Large intestine (tissue), 3 donors: ENCODE data around the gene WFDC2. TPM values are rescaled to one million over a fixed set of nuclear protein-coding genes. Genes with fewer than 3 reads are reported as not detected.
A peak's percentile ranks its signal among the peaks of the same experiment; 100 is the strongest.
"Not testable (repeated sequence)": the region's sequence is repeated elsewhere in the genome, so short reads cannot be mapped to it uniquely, and the experiment has no call there.

ENCODE experiments used
- DNase-seq, 2 donors: peaks; one replicate each; pipeline versions ENCODE4 v3.0.0 to v3.0.0-alpha.2; 2013
- H3K27ac ChIP-seq: one replicate; pipeline ENCODE4 v1.5.1; 2013; ENCODE audit warnings: low read length
- H3K27me3 ChIP-seq: 2 replicates; pipeline ENCODE4 v1.6.1; 2013; ENCODE audit warnings: low read length; ENCODE audit not compliant: control insufficient read depth, insufficient read depth
- H3K36me3 ChIP-seq: 2 replicates; pipeline ENCODE4 v1.6.1; 2013; ENCODE audit warnings: low read length; ENCODE audit not compliant: control insufficient read depth, insufficient read depth
- H3K4me1 ChIP-seq: one replicate; pipeline ENCODE4 v1.6.1; 2013; ENCODE audit warnings: low read length; ENCODE audit not compliant: control insufficient read depth, insufficient read depth
- H3K4me3 ChIP-seq: one replicate; pipeline ENCODE4 v1.5.1; 2013; ENCODE audit warnings: low read length
- H3K9me3 ChIP-seq: one replicate; pipeline ENCODE4 v1.6.1; 2013; ENCODE audit warnings: mild to moderate bottlenecking, low read depth, low read length, moderate library complexity; ENCODE audit not compliant: control insufficient read depth
- WGBS: methylation state at CpG from one replicate; pipeline ENCODE4 v1.1.5; 2013; ENCODE audit warnings: low lambda C conversion rate; ENCODE audit not compliant: insufficient coverage; 5-methylcytosine and 5-hydroxymethylcytosine counted together
- polyA plus RNA-seq: library from polyadenylated mRNA; unstranded; fragments of 120-200 nt; gene quantifications from one replicate; pipeline ENCODE4 v1.2.1, GENCODE V29; 2013

The WFDC2 gene
- polyA plus RNA-seq, 1 donor = 2.8 TPM

GRCh38 chr20:45470262-45470931, 844 bp downstream of the WFDC2 start:
- H3K27ac ChIP-seq = no peak overlapping the region
- peak overlapping the region; percentile 26 for H3K4me3 ChIP-seq
- DNase-seq = peak; percentile 5 to 37
- H3K27me3 ChIP-seq = peaks cover 38% of the 10 kb centered on the region
- H3K4me1 ChIP-seq = peaks cover 11% of the 10 kb centered on the region
- H3K36me3 ChIP-seq = no peaks in the 10 kb centered on the region
- no peaks in the 10 kb centered on the region for H3K9me3 ChIP-seq
- no CpG with 5 or more reads among the region's 50 CpGs for WGBS

GRCh38 chr20:45470937-45471336, 1.4 kb downstream of the WFDC2 start:
- WGBS = no CpG with 5 or more reads among the region's 10 CpGs

GRCh38 chr20:45472286-45472685, 2.7 kb downstream of the WFDC2 start:
- not testable (repeated sequence) for H3K4me3 ChIP-seq, DNase-seq, H3K36me3 ChIP-seq, H3K27ac ChIP-seq, H3K9me3 ChIP-seq, H3K4me1 ChIP-seq
- H3K27me3 ChIP-seq = peaks cover 38% of the 10 kb centered on the region
- WGBS = no CpG with 5 or more reads among the region's 3 CpGs

More at GRCh38 chr20:45470937-45471336, 1.4 kb downstream of the WFDC2 start:
- H3K36me3 ChIP-seq = no peaks in the 10 kb centered on the region
- H3K27ac ChIP-seq = no peak overlapping the region
- H3K9me3 ChIP-seq = no peaks in the 10 kb centered on the region
- no peak for DNase-seq
- H3K4me1 ChIP-seq = peaks cover 11% of the 10 kb centered on the region
- peaks cover 38% of the 10 kb centered on the region for H3K27me3 ChIP-seq
- H3K4me3 ChIP-seq = peak overlapping the region; percentile 26

GRCh38 chr20:45477530-45478148, 8.1 kb downstream of the WFDC2 start:
- no CpG with 5 or more reads among the region's 7 CpGs for WGBS
- H3K36me3 ChIP-seq, H3K9me3 ChIP-seq, H3K27ac ChIP-seq, H3K4me3 ChIP-seq, H3K27me3 ChIP-seq, H3K4me1 ChIP-seq, DNase-seq: not testable (repeated sequence)

GRCh38 chr20:45479822-45480221, 10.3 kb downstream of the WFDC2 start:
- Histone ChIP-seq H3K27me3 (no peaks in the 10 kb centered on the region), H3K9me3 (no peaks in the 10 kb centered on the region), H3K4me1 (no peaks in the 10 kb centered on the region), H3K36me3 (no peaks in the 10 kb centered on the region), H3K4me3 (no peak overlapping the region), H3K27ac (no peak overlapping the region)
- no CpG with 5 or more reads among the region's 7 CpGs for WGBS
- no peak for DNase-seq

GRCh38 chr20:45484676-45485075, 15.1 kb downstream of the WFDC2 start:
- H3K9me3 ChIP-seq = no peaks in the 10 kb centered on the region
- H3K36me3 ChIP-seq = no peaks in the 10 kb centered on the region
- H3K27me3 ChIP-seq = peaks cover 14% of the 10 kb centered on the region
- H3K27ac ChIP-seq = no peak overlapping the region
- no peaks in the 10 kb centered on the region for H3K4me1 ChIP-seq
- no peak for DNase-seq
- 100% methylated on average over 1 of the region's 6 CpGs for WGBS
- H3K4me3 ChIP-seq = no peak overlapping the region

GRCh38 chr20:45485388-45485787, 15.8 kb downstream of the WFDC2 start:
- no peaks in the 10 kb centered on the region for H3K36me3 ChIP-seq
- no peak overlapping the region for H3K4me3 ChIP-seq
- H3K27ac ChIP-seq = no peak overlapping the region
- 14% methylated on average over 1 of the region's 4 CpGs for WGBS
- H3K4me1 ChIP-seq = no peaks in the 10 kb centered on the region
- DNase-seq = no peak
- no peaks in the 10 kb centered on the region for H3K9me3 ChIP-seq
- peaks cover 14% of the 10 kb centered on the region for H3K27me3 ChIP-seq

GRCh38 chr20:45487231-45487635, 17.7 kb downstream of the WFDC2 start:
- Histone ChIP-seq H3K4me3 (no peak overlapping the region), H3K36me3 (no peaks in the 10 kb centered on the region), H3K9me3 (no peaks in the 10 kb centered on the region), H3K27ac (no peak overlapping the region), H3K4me1 (no peaks in the 10 kb centered on the region), H3K27me3 (peaks cover 14% of the 10 kb centered on the region)
- DNase-seq = no peak
- WGBS = no CpG with 5 or more reads among the region's 20 CpGs

GRCh38 chr20:45489083-45489531, 19.6 kb downstream of the WFDC2 start:
- H3K4me3 ChIP-seq = no peak overlapping the region
- H3K36me3 ChIP-seq = no peaks in the 10 kb centered on the region
- H3K9me3 ChIP-seq = no peaks in the 10 kb centered on the region
- WGBS = no CpG with 5 or more reads among the region's 1 CpG
- H3K27ac ChIP-seq = no peak overlapping the region
- H3K4me1 ChIP-seq = no peaks in the 10 kb centered on the region
- no peak for DNase-seq
- H3K27me3 ChIP-seq = peaks cover 14% of the 10 kb centered on the region

GRCh38 chr20:45495501-45495941, 26.0 kb downstream of the WFDC2 start:
- no peak for DNase-seq

More at GRCh38 chr20:45495501-45495941, 26.0 kb downstream of the WFDC2 start:
- Histone ChIP-seq H3K36me3 (no peaks in the 10 kb centered on the region), H3K4me3 (no peak overlapping the region), H3K27ac (no peak overlapping the region), H3K4me1 (no peaks in the 10 kb centered on the region), H3K27me3 (peaks cover 7% of the 10 kb centered on the region), H3K9me3 (no peaks in the 10 kb centered on the region)
- WGBS = no CpG with 5 or more reads among the region's 1 CpG
